Skeletal muscle satellite cell (primary cell): ENCODE results near the gene FZD10.

Experiments
- H3K27me3 ChIP-seq: 2 replicates; pipeline ENCODE4 v1.7.0; 2013; ENCODE audit warnings: low read length; ENCODE audit not compliant: control insufficient read depth, insufficient read depth
- H3K36me3 ChIP-seq: 2 replicates; pipeline ENCODE4 v1.7.0; 2013; ENCODE audit warnings: mild to moderate bottlenecking, control low read depth, low read length; ENCODE audit not compliant: insufficient read depth
- H3K4me1 ChIP-seq: 2 replicates; pipeline ENCODE4 v1.7.0; 2013; ENCODE audit warnings: low read length; ENCODE audit not compliant: control insufficient read depth, insufficient read depth
- H3K4me2 ChIP-seq: 2 replicates; pipeline ENCODE4 v1.7.0; 2013; ENCODE audit warnings: mild to moderate bottlenecking, low read length
- H3K4me3 ChIP-seq: 2 replicates; pipeline ENCODE4 v1.7.0; 2013; ENCODE audit warnings: low read length
- H3K9ac ChIP-seq: 2 replicates; pipeline ENCODE4 v1.7.0; 2013; ENCODE audit warnings: mild to moderate bottlenecking, low read depth, low read length, moderate library complexity
- H3K9me3 ChIP-seq: replicated peaks from 2 replicates; pipeline ENCODE4 v1.7.0; 2013; ENCODE audit warnings: mild to moderate bottlenecking, control low read depth, low read length

The FZD10 gene

DNA sequence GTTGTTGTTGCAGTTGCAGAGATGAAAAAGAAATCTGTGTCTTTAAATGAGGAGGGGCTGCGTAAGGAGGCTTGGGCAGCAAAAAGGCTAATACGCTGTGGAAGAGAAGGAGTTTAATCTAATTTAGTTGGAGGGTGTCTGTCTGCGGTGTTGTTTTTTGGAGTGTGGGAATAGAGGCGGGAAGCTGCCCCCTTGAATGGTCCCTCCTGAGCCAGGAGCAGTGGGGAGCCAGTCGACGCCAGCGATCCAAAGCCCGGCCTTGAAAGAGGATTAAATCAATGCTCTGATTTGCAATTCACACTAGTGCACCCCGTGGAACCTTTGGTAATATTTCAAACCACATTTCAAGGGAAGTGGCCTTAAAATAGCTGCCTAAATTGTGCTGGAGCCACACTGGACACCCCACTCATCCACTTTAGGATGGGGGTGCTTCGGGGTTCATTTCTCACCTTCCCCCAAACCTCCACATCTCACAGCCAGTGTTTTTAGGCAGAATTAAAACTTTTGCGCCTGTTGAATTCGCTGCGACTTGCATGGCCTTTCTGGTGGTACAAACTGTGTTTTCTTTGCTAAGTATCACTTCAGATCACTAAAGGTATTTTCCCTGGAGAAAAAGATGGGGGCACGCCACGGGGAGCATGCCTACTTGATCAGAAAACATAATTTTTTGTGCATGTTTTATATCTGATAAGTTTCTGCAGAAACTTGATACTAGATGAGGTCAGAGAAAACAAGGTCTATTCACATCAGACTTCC is 4.1 kb upstream of the FZD10 start:
- H3K27me3 ChIP-seq = peaks cover 7% of the 10 kb centered on the region

DNA sequence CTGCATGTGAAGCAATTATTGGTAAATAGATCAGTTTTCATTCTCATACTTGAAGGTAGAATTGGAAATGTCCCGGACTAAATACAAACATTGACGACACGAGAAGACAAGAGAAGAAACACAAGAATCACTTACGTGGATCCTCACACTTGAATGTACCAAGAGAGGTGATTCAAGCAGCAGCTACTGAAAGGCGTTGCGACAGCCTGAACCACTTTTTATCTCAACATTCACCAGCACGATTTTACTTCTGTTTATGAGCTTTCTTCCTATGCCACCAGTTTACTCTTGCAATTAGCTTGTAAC is 3.6 kb upstream of the FZD10 start:
- Histone ChIP-seq H3K9me3 (no peaks in the 10 kb centered on the region), H3K27me3 (peaks cover 13% of the 10 kb centered on the region), H3K9ac (no peak overlapping the region), H3K4me1 (no peaks in the 10 kb centered on the region), H3K4me3 (no peak overlapping the region), H3K36me3 (no peaks in the 10 kb centered on the region), H3K4me2 (no peak overlapping the region)

More for the DNA sequence above, 4.1 kb upstream of the FZD10 start:
- no peaks in the 10 kb centered on the region for H3K36me3 ChIP-seq
- no peaks in the 10 kb centered on the region for H3K4me1 ChIP-seq
- no peaks in the 10 kb centered on the region for H3K9me3 ChIP-seq
- H3K9ac ChIP-seq = no peak overlapping the region
- no peak overlapping the region for H3K4me2 ChIP-seq
- H3K4me3 ChIP-seq = no peak overlapping the region

DNA sequence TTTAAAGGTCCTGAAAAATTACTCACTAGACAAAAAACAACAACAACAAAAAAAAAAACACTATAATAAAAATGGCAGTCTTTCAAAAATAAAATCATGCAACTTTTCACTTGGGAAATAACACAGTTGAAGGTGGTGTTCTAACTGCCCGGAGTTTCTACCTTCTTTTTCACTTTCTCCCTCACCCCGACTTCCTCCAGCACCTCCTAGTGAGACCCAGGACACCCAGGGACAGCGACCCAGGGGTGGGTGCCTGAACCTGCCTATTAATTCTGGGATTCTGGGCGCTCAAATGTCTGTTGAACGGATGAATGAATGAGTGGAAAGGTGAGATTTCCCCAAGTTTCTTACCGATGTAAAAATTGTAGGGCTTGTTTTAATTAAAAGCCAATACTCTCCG is 2.0 kb upstream of the FZD10 start:
- no peak overlapping the region for H3K4me2 ChIP-seq
- H3K4me1 ChIP-seq = no peaks in the 10 kb centered on the region
- no peaks in the 10 kb centered on the region for H3K36me3 ChIP-seq
- H3K4me3 ChIP-seq = no peak overlapping the region
- no peak overlapping the region for H3K9ac ChIP-seq
- H3K27me3 ChIP-seq = peaks cover 13% of the 10 kb centered on the region
- no peaks in the 10 kb centered on the region for H3K9me3 ChIP-seq

DNA sequence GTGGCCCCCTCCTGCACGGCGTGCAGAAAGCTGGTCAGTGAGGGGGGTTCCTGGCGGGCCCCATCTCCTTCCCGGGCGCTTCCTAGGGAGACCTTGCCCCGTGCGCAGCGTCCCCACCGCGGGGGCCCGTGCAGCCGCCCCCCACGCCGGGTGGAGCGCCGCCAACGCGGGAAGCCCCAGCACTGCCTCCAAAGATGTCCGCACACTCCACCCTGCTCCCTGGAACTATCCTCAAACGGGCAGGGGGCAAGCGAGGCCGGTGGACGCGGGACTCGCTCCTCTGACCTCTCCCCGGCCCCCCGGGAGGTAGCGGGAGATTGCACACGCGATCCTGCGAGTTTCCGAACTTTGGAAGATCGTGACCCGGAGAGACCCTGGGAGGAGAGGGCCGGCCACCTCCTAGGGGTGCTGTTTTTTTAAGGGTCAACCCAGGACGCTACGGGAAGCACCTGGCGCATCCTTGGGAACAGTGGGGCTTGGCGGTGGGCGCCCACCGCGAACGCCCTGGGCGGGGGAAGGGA is 1.5 kb upstream of the FZD10 start:
- H3K9me3 ChIP-seq = no peaks in the 10 kb centered on the region
- no peaks in the 10 kb centered on the region for H3K36me3 ChIP-seq
- H3K4me1 ChIP-seq = no peaks in the 10 kb centered on the region
- H3K4me2 ChIP-seq = no peak overlapping the region
- no peak overlapping the region for H3K4me3 ChIP-seq
- peaks cover 13% of the 10 kb centered on the region for H3K27me3 ChIP-seq
- no peak overlapping the region for H3K9ac ChIP-seq

DNA sequence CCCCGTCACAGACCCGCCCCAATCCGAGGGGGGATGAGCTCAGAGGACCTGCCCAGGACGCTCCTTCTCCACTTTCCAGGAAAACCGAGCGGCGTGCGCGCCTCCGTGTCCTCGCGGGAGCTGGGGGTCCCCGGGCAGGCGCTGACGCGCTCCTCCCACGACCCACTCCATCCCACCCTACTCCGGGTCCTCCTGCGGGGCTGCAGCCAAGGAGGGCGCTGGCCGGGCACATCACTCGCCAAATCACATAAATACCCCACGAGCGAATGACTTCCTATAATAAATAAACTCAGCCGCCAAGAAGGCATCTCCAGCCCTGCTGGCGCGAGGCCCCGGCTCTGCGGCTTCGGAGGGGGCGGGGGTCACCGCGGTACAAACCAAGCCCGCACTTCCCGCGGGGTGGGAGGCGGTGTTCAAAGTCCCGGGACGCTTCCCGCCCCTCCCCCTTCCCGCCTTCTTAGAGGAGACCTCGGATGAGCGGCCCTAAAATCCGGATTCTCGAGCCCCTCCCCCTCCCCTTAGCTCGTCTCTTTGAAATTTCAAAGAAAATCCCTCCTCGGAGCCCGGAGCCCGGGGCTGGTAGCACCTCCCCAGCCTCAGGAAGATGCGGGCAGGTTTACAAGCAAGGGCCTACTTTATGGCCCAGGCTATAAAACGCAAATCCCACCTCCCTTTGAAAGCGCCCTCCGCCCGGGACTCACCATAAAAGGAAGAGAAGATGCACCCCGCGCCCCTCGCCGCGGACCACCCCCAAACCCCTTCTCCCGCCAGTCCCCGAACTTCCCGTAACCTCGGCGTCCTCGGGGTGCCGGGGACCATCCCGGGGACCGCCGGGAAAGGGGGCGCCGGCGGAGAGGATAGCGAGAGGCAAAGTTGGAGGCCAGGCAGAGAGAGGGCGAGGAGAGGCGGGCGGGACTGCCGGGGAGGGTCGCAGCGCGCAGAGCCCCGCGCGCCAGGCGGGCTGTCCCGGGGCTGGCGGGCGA is 712 bp upstream of the FZD10 start:
- peak overlapping the region; percentile 47 for H3K4me2 ChIP-seq
- H3K4me1 ChIP-seq = no peaks in the 10 kb centered on the region
- H3K27me3 ChIP-seq = peaks cover 13% of the 10 kb centered on the region
- H3K9me3 ChIP-seq = no peaks in the 10 kb centered on the region
- no peak overlapping the region for H3K9ac ChIP-seq
- H3K36me3 ChIP-seq = no peaks in the 10 kb centered on the region
- no peak overlapping the region for H3K4me3 ChIP-seq

DNA sequence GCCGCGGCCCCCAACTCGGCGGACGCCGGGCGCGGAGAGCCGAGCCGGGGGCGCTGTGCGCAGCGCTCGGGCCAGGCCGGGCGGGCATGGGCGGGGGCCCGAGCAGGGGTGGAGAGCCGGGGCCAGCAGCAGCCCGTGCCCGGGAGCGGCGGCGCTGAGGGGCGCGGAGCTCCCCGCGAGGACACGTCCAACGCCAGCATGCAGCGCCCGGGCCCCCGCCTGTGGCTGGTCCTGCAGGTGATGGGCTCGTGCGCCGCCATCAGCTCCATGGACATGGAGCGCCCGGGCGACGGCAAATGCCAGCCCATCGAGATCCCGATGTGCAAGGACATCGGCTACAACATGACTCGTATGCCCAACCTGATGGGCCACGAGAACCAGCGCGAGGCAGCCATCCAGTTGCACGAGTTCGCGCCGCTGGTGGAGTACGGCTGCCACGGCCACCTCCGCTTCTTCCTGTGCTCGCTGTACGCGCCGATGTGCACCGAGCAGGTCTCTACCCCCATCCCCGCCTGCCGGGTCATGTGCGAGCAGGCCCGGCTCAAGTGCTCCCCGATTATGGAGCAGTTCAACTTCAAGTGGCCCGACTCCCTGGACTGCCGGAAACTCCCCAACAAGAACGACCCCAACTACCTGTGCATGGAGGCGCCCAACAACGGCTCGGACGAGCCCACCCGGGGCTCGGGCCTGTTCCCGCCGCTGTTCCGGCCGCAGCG is 639 bp downstream of the FZD10 start:
- H3K9ac ChIP-seq = no peak overlapping the region
- H3K27me3 ChIP-seq = peaks cover 13% of the 10 kb centered on the region
- peak overlapping the region; percentile 47 for H3K4me2 ChIP-seq
- no peaks in the 10 kb centered on the region for H3K36me3 ChIP-seq
- no peaks in the 10 kb centered on the region for H3K9me3 ChIP-seq
- no peaks in the 10 kb centered on the region for H3K4me1 ChIP-seq
- no peak overlapping the region for H3K4me3 ChIP-seq

DNA sequence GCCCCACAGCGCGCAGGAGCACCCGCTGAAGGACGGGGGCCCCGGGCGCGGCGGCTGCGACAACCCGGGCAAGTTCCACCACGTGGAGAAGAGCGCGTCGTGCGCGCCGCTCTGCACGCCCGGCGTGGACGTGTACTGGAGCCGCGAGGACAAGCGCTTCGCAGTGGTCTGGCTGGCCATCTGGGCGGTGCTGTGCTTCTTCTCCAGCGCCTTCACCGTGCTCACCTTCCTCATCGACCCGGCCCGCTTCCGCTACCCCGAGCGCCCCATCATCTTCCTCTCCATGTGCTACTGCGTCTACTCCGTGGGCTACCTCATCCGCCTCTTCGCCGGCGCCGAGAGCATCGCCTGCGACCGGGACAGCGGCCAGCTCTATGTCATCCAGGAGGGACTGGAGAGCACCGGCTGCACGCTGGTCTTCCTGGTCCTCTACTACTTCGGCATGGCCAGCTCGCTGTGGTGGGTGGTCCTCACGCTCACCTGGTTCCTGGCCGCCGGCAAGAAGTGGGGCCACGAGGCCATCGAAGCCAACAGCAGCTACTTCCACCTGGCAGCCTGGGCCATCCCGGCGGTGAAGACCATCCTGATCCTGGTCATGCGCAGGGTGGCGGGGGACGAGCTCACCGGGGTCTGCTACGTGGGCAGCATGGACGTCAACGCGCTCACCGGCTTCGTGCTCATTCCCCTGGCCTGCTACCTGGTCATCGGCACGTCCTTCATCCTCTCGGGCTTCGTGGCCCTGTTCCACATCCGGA is 1.4 kb downstream of the FZD10 start:
- no peak overlapping the region for H3K4me3 ChIP-seq
- H3K4me2 ChIP-seq = no peak overlapping the region
- no peak overlapping the region for H3K9ac ChIP-seq
- no peaks in the 10 kb centered on the region for H3K4me1 ChIP-seq
- H3K9me3 ChIP-seq = no peaks in the 10 kb centered on the region
- H3K27me3 ChIP-seq = peaks cover 13% of the 10 kb centered on the region
- no peaks in the 10 kb centered on the region for H3K36me3 ChIP-seq

DNA sequence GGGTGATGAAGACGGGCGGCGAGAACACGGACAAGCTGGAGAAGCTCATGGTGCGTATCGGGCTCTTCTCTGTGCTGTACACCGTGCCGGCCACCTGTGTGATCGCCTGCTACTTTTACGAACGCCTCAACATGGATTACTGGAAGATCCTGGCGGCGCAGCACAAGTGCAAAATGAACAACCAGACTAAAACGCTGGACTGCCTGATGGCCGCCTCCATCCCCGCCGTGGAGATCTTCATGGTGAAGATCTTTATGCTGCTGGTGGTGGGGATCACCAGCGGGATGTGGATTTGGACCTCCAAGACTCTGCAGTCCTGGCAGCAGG is 1.9 kb downstream of the FZD10 start:
- H3K9ac ChIP-seq = no peak overlapping the region
- H3K36me3 ChIP-seq = no peaks in the 10 kb centered on the region
- H3K9me3 ChIP-seq = peaks cover 3% of the 10 kb centered on the region
- no peak overlapping the region for H3K4me3 ChIP-seq
- no peaks in the 10 kb centered on the region for H3K4me1 ChIP-seq
- H3K27me3 ChIP-seq = peaks cover 13% of the 10 kb centered on the region
- no peak overlapping the region for H3K4me2 ChIP-seq

DNA sequence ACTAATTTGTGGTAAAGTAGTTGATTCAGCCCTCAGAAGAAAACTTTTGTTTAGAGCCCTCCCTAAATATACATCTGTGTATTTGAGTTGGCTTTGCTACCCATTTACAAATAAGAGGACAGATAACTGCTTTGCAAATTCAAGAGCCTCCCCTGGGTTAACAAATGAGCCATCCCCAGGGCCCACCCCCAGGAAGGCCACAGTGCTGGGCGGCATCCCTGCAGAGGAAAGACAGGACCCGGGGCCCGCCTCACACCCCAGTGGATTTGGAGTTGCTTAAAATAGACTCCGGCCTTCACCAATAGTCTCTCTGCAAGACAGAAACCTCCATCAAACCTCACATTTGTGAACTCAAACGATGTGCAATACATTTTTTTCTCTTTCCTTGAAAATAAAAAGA is 2.7 kb downstream of the FZD10 start:
- Histone ChIP-seq H3K4me3 (no peak overlapping the region), H3K9ac (no peak overlapping the region), H3K4me1 (no peaks in the 10 kb centered on the region), H3K36me3 (no peaks in the 10 kb centered on the region), H3K27me3 (peaks cover 13% of the 10 kb centered on the region), H3K4me2 (no peak overlapping the region), H3K9me3 (peaks cover 3% of the 10 kb centered on the region)

DNA sequence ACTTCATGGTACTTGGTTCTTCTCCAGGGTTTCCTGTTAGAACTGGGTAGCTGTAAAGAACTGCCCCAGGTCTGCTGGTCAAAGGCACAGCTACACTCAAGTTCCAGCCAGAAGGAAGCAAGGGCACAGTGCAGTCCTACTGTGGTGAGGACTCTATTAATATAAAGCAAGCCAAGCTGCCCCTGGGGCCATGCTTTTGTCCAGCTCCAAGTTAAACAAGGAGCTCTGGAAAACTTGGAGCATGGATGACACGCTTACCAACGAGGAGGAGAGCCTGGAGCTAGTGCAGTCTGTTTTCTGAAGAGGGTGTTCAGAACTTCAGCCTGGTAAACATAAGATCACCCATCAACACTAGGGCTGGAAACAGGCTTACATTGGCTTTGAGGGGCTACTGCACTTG is 4.0 kb downstream of the FZD10 start:
- Histone ChIP-seq H3K27me3 (peaks cover 10% of the 10 kb centered on the region), H3K9ac (no peak overlapping the region), H3K4me1 (no peaks in the 10 kb centered on the region), H3K4me2 (no peak overlapping the region), H3K9me3 (peaks cover 3% of the 10 kb centered on the region), H3K4me3 (no peak overlapping the region), H3K36me3 (no peaks in the 10 kb centered on the region)

DNA sequence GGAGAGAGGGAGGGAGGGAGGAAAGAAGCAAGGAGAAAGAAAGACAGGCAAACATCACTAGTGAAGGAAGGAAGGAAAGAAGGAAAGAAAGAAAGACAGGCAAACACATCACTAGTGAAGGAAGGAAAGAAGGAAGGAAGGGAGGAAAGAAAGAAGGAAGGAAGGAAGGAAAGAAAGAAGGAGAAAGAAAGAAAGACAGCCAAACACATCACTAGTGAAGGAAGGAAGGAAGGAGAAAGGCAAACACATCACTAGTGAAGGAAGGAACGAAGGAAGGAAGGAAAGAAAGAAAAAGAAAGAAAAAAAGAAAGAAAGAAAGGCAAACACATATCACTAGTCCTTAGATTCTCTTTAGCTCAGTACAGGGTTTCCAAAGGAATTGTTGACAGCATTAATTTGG is 5.3 kb downstream of the FZD10 start:
- Histone ChIP-seq H3K36me3 (no peaks in the 10 kb centered on the region), H3K4me3 (no peak overlapping the region), H3K27me3 (peaks cover 10% of the 10 kb centered on the region), H3K4me2 (no peak overlapping the region), H3K9me3 (peaks cover 3% of the 10 kb centered on the region), H3K4me1 (no peaks in the 10 kb centered on the region), H3K9ac (no peak overlapping the region)
